Naive thymus-derived CD8-positive, alpha-beta T cell (primary cell): ENCODE results near the gene NECTIN4. TPM values are rescaled to one million over a fixed set of nuclear protein-coding genes. Genes with fewer than 3 reads are reported as not detected.
A peak's percentile ranks its signal among the peaks of the same experiment; 100 is the strongest.

Experiments used
- ATAC-seq, 2 donors: fragments of 150-1000 bp; cut with Tn5 transposase in 1 of 2; sonication (Bioruptor Pico), chemical (Tn5 transposase) in 1 of 2; 1 replicate in 1 of 2; 2 replicates in 1 of 2; pipeline ENCODE4 v1.10.0; 2021; ENCODE audit warnings: mild to moderate bottlenecking in 2 of 2, moderate library complexity in 2 of 2
- POLR2A ChIA-PET: fragments of 350-600 bp; sonication (Branson Sonifier 250); formaldehyde crosslinking; loops from one replicate; lab custom pipeline; 2021; ENCODE audit warnings: antibody characterized with exemption; lab: Charles Lee
- DNase-seq, 10 donors: peaks; one replicate each; pipeline versions ENCODE4 v3.0.0 to v3.0.0-alpha.2; 2020 to 2022
- H3K27ac Mint-ChIP-seq, 10 donors: one replicate each; pipeline ENCODE4 v1.8.0; 2020 to 2022; ENCODE audit warnings: mild to moderate bottlenecking in 10 of 10, mixed read lengths in 10 of 10, moderate library complexity in 4 of 10, inconsistent platforms in 1 of 10
- H3K27me3 Mint-ChIP-seq, 5 donors: one replicate each; pipeline ENCODE4 v1.8.0; 2021 to 2022; ENCODE audit warnings: mixed read lengths in 5 of 5
- H3K36me3 Mint-ChIP-seq, 3 donors: one replicate each; pipeline ENCODE4 v1.8.0; 2020 to 2022; ENCODE audit warnings: mixed read lengths in 3 of 3, mild to moderate bottlenecking in 2 of 3, inconsistent platforms in 1 of 3
- H3K4me1 Mint-ChIP-seq, 4 donors: one replicate each; pipeline ENCODE4 v1.8.0; 2021 to 2022; ENCODE audit warnings: mixed read lengths in 4 of 4
- H3K4me3 Mint-ChIP-seq, 10 donors: one replicate each; pipeline ENCODE4 v1.8.0; 2020 to 2022; ENCODE audit warnings: mild to moderate bottlenecking in 10 of 10, mixed read lengths in 10 of 10, moderate library complexity in 6 of 10, inconsistent platforms in 1 of 10
- H3K9me3 Mint-ChIP-seq, 9 donors: one replicate each; pipeline ENCODE4 v1.8.0; 2020 to 2022; ENCODE audit warnings: mixed read lengths in 9 of 9, mild to moderate bottlenecking in 3 of 9, inconsistent platforms in 1 of 9, moderate library complexity in 1 of 9
- polyA plus RNA-seq, 3 donors: library from polyadenylated mRNA; unstranded; fragments of 300-500 nt; fragmentation: Illumina TruSeq; gene quantifications; one replicate each; pipeline ENCODE4 v1.2.3, GENCODE V29; 2021
- total RNA-seq, 8 experiments: library from RNA in 2 of 8; stranded (reverse) in 2 of 8; gene quantifications; one replicate each; pipeline ENCODE4 v1.2.3 and lab custom pipeline; 2021 to 2026

The NECTIN4 gene
- total and polyA plus RNA-seq, 5 experiments from 2014 or later: not detected

- H3K27me3 Mint-ChIP-seq: no peaks in the 10 kb centered on the region
- no peaks in the 10 kb centered on the region for H3K36me3 Mint-ChIP-seq
- H3K9me3 Mint-ChIP-seq: no peaks in the 10 kb centered on the region
- POLR2A ChIA-PET: no interaction called here
- DNase-seq: no peak
- H3K27ac Mint-ChIP-seq: peak overlapping the region in 3 of 10 donors; percentile 2 to 64 (median 13)
- peaks cover 0 to 8% (median 0%) of the 10 kb centered on the region in 4 donors for H3K4me1 Mint-ChIP-seq
- no peak for ATAC-seq
- H3K4me3 Mint-ChIP-seq: peak overlapping the region in 1 of 10 donors; percentile 16
These were observed 8.6 kb downstream of the NECTIN4 start for GRCh38 chr1:161080441-161081405.

GRCh38 chr1:161079436-161080110, 9.8 kb downstream of the NECTIN4 start:
- DNase-seq (peak in 1 of 10 donors; percentile 32), ATAC-seq (no peak)
- Mint-ChIP-seq H3K4me3 (no peak overlapping the region), H3K36me3 (no peaks in the 10 kb centered on the region), H3K9me3 (no peaks in the 10 kb centered on the region), H3K27me3 (no peaks in the 10 kb centered on the region), H3K27ac (no peak overlapping the region), H3K4me1 (peaks cover 0 to 8% (median 1%) of the 10 kb centered on the region in 4 donors)
- POLR2A ChIA-PET: interaction anchor here (0.8 to 0.9 kb wide), 3 partner anchors 10 to 18 kb away, joined by 3 read pairs; partner anchors contain the start of genes ARHGAP30 and KLHDC9

GRCh38 chr1:161077426-161077825, 11.9 kb downstream of the NECTIN4 start:
- H3K4me1 Mint-ChIP-seq: peaks cover 4 to 13% (median 9%) of the 10 kb centered on the region in 4 donors
- no peak overlapping the region for H3K27ac Mint-ChIP-seq
- H3K36me3 Mint-ChIP-seq: no peaks in the 10 kb centered on the region
- POLR2A ChIA-PET: no interaction called here
- H3K4me3 Mint-ChIP-seq: no peak overlapping the region
- no peaks in the 10 kb centered on the region for H3K9me3 Mint-ChIP-seq
- peak in 1 of 10 donors; percentile 37 for DNase-seq
- H3K27me3 Mint-ChIP-seq: no peaks in the 10 kb centered on the region
- no peak for ATAC-seq

- H3K27me3 Mint-ChIP-seq: no peaks in the 10 kb centered on the region
- POLR2A ChIA-PET: interaction anchor here (0.6 kb wide), 1 partner anchor 22 kb away, joined by 3 read pairs; the partner anchor contains the start of gene KLHDC9
- ATAC-seq (no peak), DNase-seq (no peak)
- H3K4me1 Mint-ChIP-seq: peaks cover 12 to 23% (median 15%) of the 10 kb centered on the region in 4 donors
- H3K27ac Mint-ChIP-seq: no peak overlapping the region
- H3K9me3 Mint-ChIP-seq: no peaks in the 10 kb centered on the region
- H3K4me3 Mint-ChIP-seq: no peak overlapping the region
- H3K36me3 Mint-ChIP-seq: no peaks in the 10 kb centered on the region
These were observed 12.9 kb downstream of the NECTIN4 start for GRCh38 chr1:161076410-161076809.

GRCh38 chr1:161074676-161075368, 14.5 kb downstream of the NECTIN4 start:
- Mint-ChIP-seq H3K27me3 (no peaks in the 10 kb centered on the region), H3K4me3 (no peak overlapping the region), H3K36me3 (no peaks in the 10 kb centered on the region), H3K9me3 (no peaks in the 10 kb centered on the region), H3K4me1 (peaks cover 14 to 39% (median 30%) of the 10 kb centered on the region in 4 donors), H3K27ac (no peak overlapping the region)
- DNase-seq (peak in 1 of 10 donors; percentile 35), ATAC-seq (no peak)
- POLR2A ChIA-PET: interaction anchor here (1.2 kb wide), 1 partner anchor 53 kb away, joined by 3 read pairs; no protein-coding TSS in a partner anchor

- H3K27ac Mint-ChIP-seq: peak overlapping the region in 5 of 10 donors; percentile 22 to 74 (median 56)
- H3K4me1 Mint-ChIP-seq: peaks cover 18 to 40% (median 31%) of the 10 kb centered on the region in 4 donors
- H3K27me3 Mint-ChIP-seq: no peaks in the 10 kb centered on the region
- H3K36me3 Mint-ChIP-seq: peaks cover 0 to 4% (median 0%) of the 10 kb centered on the region in 3 donors
- ATAC-seq: no peak
- H3K4me3 Mint-ChIP-seq: no peak overlapping the region
- peak in 1 of 10 donors; percentile 62 for DNase-seq
- no peaks in the 10 kb centered on the region for H3K9me3 Mint-ChIP-seq
- POLR2A ChIA-PET: interaction anchor here (0.8 to 10.2 kb wide), 3 partner anchors 13 to 29 kb away, joined by 3 to 429 read pairs (median 11); partner anchors contain the start of genes TSTD1 and USF1
These were observed 15.8 kb downstream of the NECTIN4 start for GRCh38 chr1:161073474-161074121.

- POLR2A ChIA-PET: interaction anchor here (0.6 to 10.2 kb wide), 4 partner anchors 24 to 82 kb away, joined by 3 to 429 read pairs (median 65); partner anchors contain the start of genes KLHDC9, TSTD1 and USF1
- Mint-ChIP-seq H3K36me3 (peaks cover 0 to 4% (median 4%) of the 10 kb centered on the region in 3 donors), H3K4me1 (peaks cover 22 to 47% (median 37%) of the 10 kb centered on the region in 4 donors), H3K27me3 (no peaks in the 10 kb centered on the region), H3K27ac (peak overlapping the region in 7 of 10 donors; percentile 22 to 96 (median 64)), H3K4me3 (no peak overlapping the region), H3K9me3 (no peaks in the 10 kb centered on the region)
- DNase-seq (peak in 1 of 10 donors; percentile 60), ATAC-seq (no peak)
These were observed 16.5 kb downstream of the NECTIN4 start for GRCh38 chr1:161072751-161073449.

GRCh38 chr1:161071886-161072371, 17.4 kb downstream of the NECTIN4 start:
- Mint-ChIP-seq H3K27ac (peak overlapping the region; percentile 68 to 98 (median 88)), H3K36me3 (peaks cover 0 to 12% (median 8%) of the 10 kb centered on the region in 3 donors), H3K4me1 (peaks cover 29 to 57% (median 46%) of the 10 kb centered on the region in 4 donors), H3K9me3 (no peaks in the 10 kb centered on the region), H3K4me3 (peak overlapping the region in 4 of 10 donors; percentile 18 to 47 (median 24)), H3K27me3 (no peaks in the 10 kb centered on the region)
- POLR2A ChIA-PET: interaction anchor here (0.5 to 10.2 kb wide), 4 partner anchors 25 to 571 kb away, joined by 3 to 429 read pairs (median 61); partner anchors contain the start of genes KLHDC9, TSTD1 and USF1
- ATAC-seq (no peak), DNase-seq (peak; percentile 29 to 76 (median 44))

GRCh38 chr1:161070761-161071160, 18.6 kb downstream of the NECTIN4 start:
- H3K27me3 Mint-ChIP-seq: no peaks in the 10 kb centered on the region
- ATAC-seq: no peak
- peaks cover 4 to 22% (median 14%) of the 10 kb centered on the region in 3 donors for H3K36me3 Mint-ChIP-seq
- no peaks in the 10 kb centered on the region for H3K9me3 Mint-ChIP-seq
- no peak for DNase-seq
- POLR2A ChIA-PET: interaction anchor here (0.7 to 10.2 kb wide), 10 partner anchors 13 to 273 kb away, joined by 4 to 429 read pairs (median 13); partner anchors contain the start of genes DEDD, KLHDC9, TSTD1 and USF1
- H3K4me1 Mint-ChIP-seq: peaks cover 33 to 68% (median 55%) of the 10 kb centered on the region in 4 donors
- peak overlapping the region in 3 of 10 donors; percentile 68 to 99 (median 88) for H3K4me3 Mint-ChIP-seq
- peak overlapping the region; percentile 96 to 100 (median 98) for H3K27ac Mint-ChIP-seq

- POLR2A ChIA-PET: interaction anchor here (0.6 to 10.2 kb wide), 22 partner anchors 10 to 314 kb away, joined by 3 to 429 read pairs (median 5); partner anchors contain the start of genes DEDD, F11R, KLHDC9 and NIT1
- Mint-ChIP-seq H3K9me3 (no peaks in the 10 kb centered on the region), H3K27me3 (no peaks in the 10 kb centered on the region), H3K27ac (peak within 1 kb of the TSS; percentile 96 to 100 (median 98)), H3K4me1 (peaks cover 33 to 75% (median 61%) of the 10 kb centered on the region in 4 donors), H3K4me3 (peak within 1 kb of the TSS; percentile 88 to 100 (median 99)), H3K36me3 (peaks cover 4 to 29% (median 14%) of the 10 kb centered on the region in 3 donors)
- ATAC-seq (peak; percentile 79 to 85), DNase-seq (peak; percentile 58 to 94 (median 82))
These were observed 19.6 kb downstream of the NECTIN4 start, which contains the start of gene ARHGAP30 for GRCh38 chr1:161069731-161070270. Gene ARHGAP30 (minus strand): TSS chr1:161069891. CDS start chr1:161069624, 267 bp downstream.
